ENCODE measurements around the gene CALML4. TPM values are rescaled to one million over a fixed set of nuclear protein-coding genes. Genes with fewer than 3 reads are reported as not detected.

The CALML4 gene
- total and polyA plus RNA-seq, 4 donors = 3.6 to 8.0 (median 6.5) TPM

GRCh38 chr15:68183616-68184315 lies 21.4 kb downstream of the CALML4 start:
- Histone ChIP-seq H3K27me3 (ENCODE audit: control insufficient read depth in 4 of 4, insufficient read depth in 4 of 4, low read length in 3 of 4) (no peaks in the 10 kb centered on the region), H3K9me3 (ENCODE audit: control insufficient read depth in 4 of 4, low read length in 3 of 4) (no peaks in the 10 kb centered on the region), H3K27ac (ENCODE audit: low read depth in 1 of 2, low read length in 2 of 2) (no peak overlapping the region), H3K36me3 (ENCODE audit: control insufficient read depth in 4 of 4, insufficient read depth in 3 of 4, low read depth in 1 of 4, low read length in 3 of 4) (peaks cover 1 to 30% (median 26%) of the 10 kb centered on the region in 4 donors), H3K4me3 (ENCODE audit: low read depth in 1 of 3, low read length in 3 of 3) (no peak overlapping the region), H3K9ac (ENCODE audit: low read depth in 1 of 2, low read length in 2 of 2) (no peak overlapping the region), H3K4me1 (ENCODE audit: control insufficient read depth in 4 of 4, insufficient read depth in 4 of 4, low read length in 3 of 4) (peaks cover 0 to 21% (median 13%) of the 10 kb centered on the region in 4 donors)
- DNase-seq (ENCODE audit: low spot score) = no peak
- WGBS = 96% methylated on average over 5 of the region's 5 CpGs
- TF ChIP-seq JUND (IDR thresholded peaks at IDR 0.05) (no peak), FOXA2 (IDR thresholded peaks at IDR 0.05) (no peak), FOXA1 (IDR thresholded peaks at IDR 0.05) (no peak), REST (IDR thresholded peaks at IDR 0.05) (no peak), HNF4G (IDR thresholded peaks at IDR 0.05) (no peak), RXRA (IDR thresholded peaks at IDR 0.05) (no peak), EGR1 (IDR thresholded peaks at IDR 0.05; ENCODE audit: low read depth in 2 of 2) (no peak), TAF1 (conservative IDR thresholded peaks at IDR 0.05) (no peak), NR2F2 (IDR thresholded peaks at IDR 0.05) (no peak), SP1 (IDR thresholded peaks at IDR 0.05) (no peak), RAD21 (IDR thresholded peaks at IDR 0.05) (no peak), GABPA (IDR thresholded peaks at IDR 0.05 in 1 of 2, conservative IDR thresholded peaks at IDR 0.05 in 1 of 2) (no peak), ATF3 (IDR thresholded peaks at IDR 0.05) (no peak)
- TF ChIP-seq, protein P1, sequence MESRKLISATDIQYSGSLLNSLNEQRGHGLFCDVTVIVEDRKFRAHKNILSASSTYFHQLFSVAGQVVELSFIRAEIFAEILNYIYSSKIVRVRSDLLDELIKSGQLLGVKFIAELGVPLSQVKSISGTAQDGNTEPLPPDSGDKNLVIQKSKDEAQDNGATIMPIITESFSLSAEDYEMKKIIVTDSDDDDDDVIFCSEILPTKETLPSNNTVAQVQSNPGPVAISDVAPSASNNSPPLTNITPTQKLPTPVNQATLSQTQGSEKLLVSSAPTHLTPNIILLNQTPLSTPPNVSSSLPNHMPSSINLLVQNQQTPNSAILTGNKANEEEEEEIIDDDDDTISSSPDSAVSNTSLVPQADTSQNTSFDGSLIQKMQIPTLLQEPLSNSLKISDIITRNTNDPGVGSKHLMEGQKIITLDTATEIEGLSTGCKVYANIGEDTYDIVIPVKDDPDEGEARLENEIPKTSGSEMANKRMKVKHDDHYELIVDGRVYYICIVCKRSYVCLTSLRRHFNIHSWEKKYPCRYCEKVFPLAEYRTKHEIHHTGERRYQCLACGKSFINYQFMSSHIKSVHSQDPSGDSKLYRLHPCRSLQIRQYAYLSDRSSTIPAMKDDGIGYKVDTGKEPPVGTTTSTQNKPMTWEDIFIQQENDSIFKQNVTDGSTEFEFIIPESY (IDR thresholded peaks at IDR 0.05) = no peak
- TF ChIP-seq, protein P2, sequence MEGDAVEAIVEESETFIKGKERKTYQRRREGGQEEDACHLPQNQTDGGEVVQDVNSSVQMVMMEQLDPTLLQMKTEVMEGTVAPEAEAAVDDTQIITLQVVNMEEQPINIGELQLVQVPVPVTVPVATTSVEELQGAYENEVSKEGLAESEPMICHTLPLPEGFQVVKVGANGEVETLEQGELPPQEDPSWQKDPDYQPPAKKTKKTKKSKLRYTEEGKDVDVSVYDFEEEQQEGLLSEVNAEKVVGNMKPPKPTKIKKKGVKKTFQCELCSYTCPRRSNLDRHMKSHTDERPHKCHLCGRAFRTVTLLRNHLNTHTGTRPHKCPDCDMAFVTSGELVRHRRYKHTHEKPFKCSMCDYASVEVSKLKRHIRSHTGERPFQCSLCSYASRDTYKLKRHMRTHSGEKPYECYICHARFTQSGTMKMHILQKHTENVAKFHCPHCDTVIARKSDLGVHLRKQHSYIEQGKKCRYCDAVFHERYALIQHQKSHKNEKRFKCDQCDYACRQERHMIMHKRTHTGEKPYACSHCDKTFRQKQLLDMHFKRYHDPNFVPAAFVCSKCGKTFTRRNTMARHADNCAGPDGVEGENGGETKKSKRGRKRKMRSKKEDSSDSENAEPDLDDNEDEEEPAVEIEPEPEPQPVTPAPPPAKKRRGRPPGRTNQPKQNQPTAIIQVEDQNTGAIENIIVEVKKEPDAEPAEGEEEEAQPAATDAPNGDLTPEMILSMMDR (IDR thresholded peaks at IDR 0.05; ENCODE audit: low read depth, low read length, missing input control) = no peak

DNA sequence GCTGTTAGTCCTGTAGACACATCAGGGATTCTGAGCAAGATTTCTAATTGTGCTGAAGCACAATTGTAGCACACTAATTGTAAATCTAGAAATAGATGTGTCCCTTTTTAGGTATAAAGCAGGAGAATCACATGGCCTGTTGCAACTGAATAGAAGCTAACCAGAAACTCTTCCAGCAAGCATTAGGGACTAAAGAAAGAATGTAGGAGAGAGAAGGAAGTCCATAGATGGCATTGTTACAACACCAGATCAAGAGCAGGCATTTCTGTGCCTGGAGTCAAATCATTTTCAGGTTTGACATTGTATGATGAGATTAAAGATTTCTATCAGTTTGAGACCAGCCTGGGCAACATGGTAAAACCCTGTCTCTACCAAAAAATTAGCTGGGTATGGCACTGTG lies 27.4 kb downstream of the CALML4 start:
- Histone ChIP-seq H3K27ac (ENCODE audit: low read depth in 1 of 2, low read length in 2 of 2) (no peak overlapping the region), H3K9ac (ENCODE audit: low read depth in 1 of 2, low read length in 2 of 2) (no peak overlapping the region), H3K4me1 (ENCODE audit: control insufficient read depth in 4 of 4, insufficient read depth in 4 of 4, low read length in 3 of 4) (no peaks in the 10 kb centered on the region), H3K27me3 (ENCODE audit: control insufficient read depth in 4 of 4, insufficient read depth in 4 of 4, low read length in 3 of 4) (no peaks in the 10 kb centered on the region), H3K36me3 (ENCODE audit: control insufficient read depth in 4 of 4, insufficient read depth in 3 of 4, low read depth in 1 of 4, low read length in 3 of 4) (peaks cover 1 to 38% (median 32%) of the 10 kb centered on the region in 4 donors), H3K9me3 (ENCODE audit: control insufficient read depth in 4 of 4, low read length in 3 of 4) (no peaks in the 10 kb centered on the region), H3K4me3 (ENCODE audit: low read depth in 1 of 3, low read length in 3 of 3) (no peak overlapping the region)
- TF ChIP-seq, protein P1 (IDR thresholded peaks at IDR 0.05) = no peak
- TF ChIP-seq YY1 (IDR thresholded peaks at IDR 0.05) = no peak
- TF ChIP-seq RXRA (IDR thresholded peaks at IDR 0.05) = no peak
- no peak for TF ChIP-seq FOXA2 (IDR thresholded peaks at IDR 0.05)
- no peak for TF ChIP-seq SP1 (IDR thresholded peaks at IDR 0.05)
- TF ChIP-seq, protein P2 (IDR thresholded peaks at IDR 0.05; ENCODE audit: low read depth, low read length, missing input control) = no peak
- no peak for TF ChIP-seq NR2F2 (IDR thresholded peaks at IDR 0.05)
- no peak for TF ChIP-seq JUND (IDR thresholded peaks at IDR 0.05)
- TF ChIP-seq, protein P3, sequence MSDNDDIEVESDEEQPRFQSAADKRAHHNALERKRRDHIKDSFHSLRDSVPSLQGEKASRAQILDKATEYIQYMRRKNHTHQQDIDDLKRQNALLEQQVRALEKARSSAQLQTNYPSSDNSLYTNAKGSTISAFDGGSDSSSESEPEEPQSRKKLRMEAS (IDR thresholded peaks at IDR 0.05) = no peak
- no peak for TF ChIP-seq TAF1 (conservative IDR thresholded peaks at IDR 0.05)
- no peak for TF ChIP-seq FOXA1 (IDR thresholded peaks at IDR 0.05)
- DNase-seq (ENCODE audit: low spot score) = no peak

Data from liver (tissue), 9 donors.